ENCODE results near the gene IKBKE. TPM values are rescaled to one million over a fixed set of nuclear protein-coding genes. Genes with fewer than 3 reads are reported as not detected.

Gene IKBKE
- total RNA-seq, 2 experiments from 2014 or later, result 68.3 to 70.1 TPM

DNA sequence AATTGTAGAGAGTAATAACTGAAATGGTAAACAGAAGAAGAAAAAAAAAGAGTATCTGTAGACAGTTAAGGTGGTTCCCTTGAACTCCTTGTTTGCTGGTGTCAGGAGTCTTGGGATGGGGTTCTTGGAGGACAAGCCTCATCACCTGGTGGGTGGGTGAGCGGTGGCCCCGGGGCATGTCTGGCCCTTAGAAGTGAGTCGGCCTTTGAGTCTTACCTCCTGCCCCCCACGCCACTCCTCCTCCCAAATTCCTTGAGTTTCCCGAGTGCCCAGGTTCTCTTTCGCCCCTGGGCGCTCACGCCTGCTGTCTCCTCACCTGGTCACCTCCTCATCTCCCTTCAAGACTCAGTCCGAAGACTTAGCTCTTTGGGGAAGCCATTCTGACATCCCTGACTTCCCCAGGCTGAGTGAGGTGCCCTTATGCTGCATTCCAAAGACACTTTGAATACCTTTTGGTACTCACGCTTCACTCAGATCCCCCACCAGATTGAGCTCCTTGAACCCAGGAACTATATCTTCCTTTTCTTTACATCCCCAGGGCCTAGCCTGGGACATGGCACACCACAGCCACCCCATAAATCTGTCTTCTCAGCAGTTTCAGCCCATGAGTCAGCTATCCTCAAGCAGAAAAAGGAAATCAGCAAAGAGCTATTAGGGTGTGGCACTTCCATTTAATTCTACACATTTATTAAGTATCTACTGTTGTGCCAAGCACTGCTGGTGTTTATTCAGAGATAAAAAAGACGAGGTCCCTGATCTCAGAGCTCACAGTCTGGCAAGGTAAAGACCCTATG, 13.5 kb upstream of the IKBKE start:
- ChIA-PET POLR2A (interaction anchor here (1.4 kb wide), 1 partner anchor 13 kb away, joined by 3 read pairs; no protein-coding TSS in a partner anchor), CTCF (interaction anchor here (1.2 kb wide), 1 partner anchor 23 kb away, joined by 4 read pairs; no protein-coding TSS in a partner anchor)
- ATAC-seq (no peak), DNase-seq (no peak)
- Mint-ChIP-seq H3K4me3 (no peak overlapping the region), H3K4me1 (ENCODE audit: low read depth) (peaks cover 9% of the 10 kb centered on the region), H3K9me3 (ENCODE audit: insufficient read depth) (no peaks in the 10 kb centered on the region), H3K27ac (no peak overlapping the region), H3K36me3 (ENCODE audit: low read depth) (peaks cover 19% of the 10 kb centered on the region), H3K27me3 (ENCODE audit: low read depth) (no peaks in the 10 kb centered on the region)

DNA sequence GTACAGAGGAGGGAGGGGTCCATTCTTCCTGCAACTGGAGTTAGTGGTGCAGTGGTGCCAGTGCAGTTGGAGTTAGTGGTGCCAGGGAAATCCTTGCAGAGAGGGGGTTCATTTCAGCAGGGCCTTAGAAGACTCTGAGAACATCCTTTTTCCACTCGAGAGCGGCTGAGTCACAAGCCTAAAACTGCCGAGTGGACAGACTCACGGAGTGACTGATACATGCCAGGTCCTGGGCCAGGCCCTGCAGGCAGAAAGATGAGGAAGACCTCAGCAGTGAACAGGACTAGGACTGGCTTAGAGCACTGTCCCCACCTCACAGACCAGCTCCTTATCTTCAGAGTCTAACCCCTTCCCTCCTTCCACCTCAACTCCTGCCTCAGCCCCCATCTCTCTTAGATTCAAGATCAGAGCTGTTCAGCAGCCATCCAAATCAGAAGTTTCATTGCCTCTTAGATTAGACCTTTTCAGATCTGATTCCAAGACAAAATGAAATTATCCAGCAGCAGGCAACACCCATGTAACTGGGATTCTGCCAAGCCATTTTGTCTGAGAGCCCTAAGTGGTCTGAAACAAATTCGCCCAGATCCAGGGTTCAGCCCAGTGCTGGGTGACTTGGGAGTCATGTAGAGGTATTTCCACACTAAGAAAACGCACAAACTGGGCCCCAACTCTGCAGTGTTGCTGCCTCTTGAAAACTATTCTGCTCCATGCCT, 12.7 kb upstream of the IKBKE start:
- H3K27ac Mint-ChIP-seq, result no peak overlapping the region
- no peak for DNase-seq
- POLR2A ChIA-PET, result interaction anchor here (1.4 kb wide), 1 partner anchor 12 kb away, joined by 3 read pairs; no protein-coding TSS in a partner anchor

DNA sequence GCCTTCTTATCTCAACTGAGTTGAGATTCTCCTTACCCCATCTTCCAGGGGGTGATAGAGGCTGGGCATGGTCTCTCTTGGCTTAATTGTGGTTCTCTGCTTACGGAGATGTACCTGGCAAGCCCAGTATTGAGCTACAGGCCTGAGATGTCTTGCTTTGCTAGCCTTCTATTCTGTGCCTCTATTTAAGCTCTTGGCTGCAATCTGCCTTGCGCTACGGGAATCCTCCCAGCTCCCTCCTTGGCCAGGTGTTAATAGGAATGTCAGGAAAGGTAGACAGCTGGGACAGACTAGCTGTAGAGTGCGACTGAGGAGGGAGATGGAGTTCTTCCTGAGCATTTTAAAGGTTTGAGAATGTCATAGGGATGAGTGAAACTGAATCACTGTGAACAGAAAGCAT, 10.6 kb upstream of the IKBKE start:
- ChIA-PET CTCF (interaction anchor here (1.0 to 5.6 kb wide), 3 partner anchors 13 to 124 kb away, joined by 3 to 77 read pairs (median 5); partner anchors contain the start of gene IKBKE), POLR2A (interaction anchor here (0.6 to 1.0 kb wide), 2 partner anchors 9 to 33 kb away, joined by 3 to 4 read pairs; no protein-coding TSS in a partner anchor)
- DNase-seq (no peak), ATAC-seq (no peak)
- peaks cover 28% of the 10 kb centered on the region for H3K4me1 Mint-ChIP-seq (ENCODE audit: low read depth)
- H3K27me3 Mint-ChIP-seq (ENCODE audit: low read depth), result no peaks in the 10 kb centered on the region
- H3K36me3 Mint-ChIP-seq (ENCODE audit: low read depth), result peaks cover 18% of the 10 kb centered on the region
- H3K4me3 Mint-ChIP-seq, result no peak overlapping the region
- no peaks in the 10 kb centered on the region for H3K9me3 Mint-ChIP-seq (ENCODE audit: insufficient read depth)
- no peak overlapping the region for H3K27ac Mint-ChIP-seq

More for the DNA sequence above, 12.7 kb upstream of the IKBKE start:
- Mint-ChIP-seq H3K4me3 (no peak overlapping the region), H3K9me3 (ENCODE audit: insufficient read depth) (no peaks in the 10 kb centered on the region), H3K36me3 (ENCODE audit: low read depth) (peaks cover 20% of the 10 kb centered on the region), H3K27me3 (ENCODE audit: low read depth) (no peaks in the 10 kb centered on the region), H3K4me1 (ENCODE audit: low read depth) (peaks cover 13% of the 10 kb centered on the region)
- CTCF ChIA-PET, result interaction anchor here (1.2 to 1.7 kb wide), 3 partner anchors 9 to 22 kb away, joined by 4 read pairs; no protein-coding TSS in a partner anchor
- ATAC-seq, result no peak

DNA sequence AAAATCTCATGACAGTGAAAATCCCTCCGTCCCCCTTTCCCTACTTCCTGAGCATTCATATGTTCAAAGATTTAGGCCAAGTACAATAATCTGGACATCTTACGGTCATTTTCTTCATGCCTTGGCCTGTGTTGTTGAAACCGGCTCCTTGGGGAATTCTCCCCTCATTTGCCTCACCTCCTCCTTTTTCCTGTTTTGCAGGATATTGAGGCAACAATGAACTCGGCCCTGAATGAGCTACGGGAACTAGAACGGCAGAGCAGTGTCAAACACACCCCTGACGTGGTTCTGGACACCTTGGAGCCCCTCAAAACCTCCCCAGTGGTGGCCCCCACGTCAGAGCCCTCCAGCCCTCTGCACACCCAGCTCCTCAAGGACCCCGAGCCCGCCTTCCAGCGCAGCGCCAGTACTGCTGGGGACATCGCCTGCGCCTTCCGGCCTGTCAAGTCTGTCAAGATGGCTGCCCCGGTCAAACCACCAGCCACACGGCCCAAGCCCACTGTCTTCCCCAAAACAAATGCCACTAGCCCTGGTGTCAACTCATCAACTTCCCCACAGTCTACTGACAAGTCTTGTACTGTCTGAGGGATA, 9.3 kb upstream of the IKBKE start:
- Mint-ChIP-seq H3K9me3 (ENCODE audit: insufficient read depth) (no peaks in the 10 kb centered on the region), H3K4me1 (ENCODE audit: low read depth) (peaks cover 39% of the 10 kb centered on the region), H3K4me3 (no peak overlapping the region), H3K27me3 (ENCODE audit: low read depth) (no peaks in the 10 kb centered on the region), H3K27ac (no peak overlapping the region), H3K36me3 (ENCODE audit: low read depth) (peaks cover 13% of the 10 kb centered on the region)
- DNase-seq, result no peak
- ATAC-seq, result no peak
- ChIA-PET CTCF (interaction anchor here (1.0 to 5.9 kb wide), 11 partner anchors 8 to 203 kb away, joined by 3 to 94 read pairs (median 12); partner anchors contain the start of genes IKBKE and RASSF5), POLR2A (interaction anchor here (1.9 kb wide), 1 partner anchor 10 kb away, joined by 13 read pairs; the partner anchor contains the start of gene IKBKE)

DNA sequence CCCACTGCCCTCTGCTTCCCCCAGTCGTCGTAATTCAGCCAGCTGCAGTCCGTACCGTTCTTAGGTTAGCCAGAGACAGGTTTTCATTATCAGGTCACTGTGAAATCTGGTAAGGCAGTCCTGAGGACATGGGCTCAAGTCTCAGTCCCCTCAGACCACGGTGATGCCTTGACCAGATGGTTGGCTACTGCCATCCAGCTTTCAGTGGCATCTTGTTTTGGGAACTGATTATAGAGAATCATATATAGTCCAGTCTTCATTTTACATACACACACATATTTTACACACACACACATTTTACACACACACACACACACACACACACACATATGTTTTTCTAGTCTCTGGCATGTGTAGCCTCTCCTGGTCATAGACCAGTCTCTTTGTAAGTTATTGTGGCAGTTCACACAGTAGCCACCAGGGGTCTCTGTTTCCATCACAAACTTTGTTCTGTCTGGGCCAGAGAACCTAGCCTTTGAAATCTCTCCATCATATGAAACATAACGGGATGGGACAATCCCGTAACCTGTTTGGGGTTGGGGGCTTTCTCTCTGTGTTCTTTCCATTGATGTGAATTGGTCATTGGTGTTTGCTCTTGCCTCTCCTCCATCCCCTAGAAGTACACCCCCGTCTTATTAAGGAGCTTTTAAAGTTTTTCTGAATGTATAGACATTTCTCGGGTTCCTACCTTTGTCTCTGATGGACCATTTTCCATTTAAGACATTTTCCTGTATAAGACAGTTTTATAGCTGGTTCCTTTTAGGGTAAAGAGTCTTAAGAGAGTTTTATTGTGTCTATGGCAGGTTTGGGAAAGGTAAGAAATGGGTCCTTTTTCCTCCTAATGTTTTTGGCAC, 8.4 kb upstream of the IKBKE start:
- Mint-ChIP-seq H3K9me3 (ENCODE audit: insufficient read depth) (no peaks in the 10 kb centered on the region), H3K4me1 (ENCODE audit: low read depth) (peaks cover 43% of the 10 kb centered on the region), H3K4me3 (no peak overlapping the region), H3K36me3 (ENCODE audit: low read depth) (peaks cover 15% of the 10 kb centered on the region), H3K27me3 (ENCODE audit: low read depth) (no peaks in the 10 kb centered on the region), H3K27ac (no peak overlapping the region)
- POLR2A ChIA-PET, result interaction anchor here (1.0 to 1.9 kb wide), 2 partner anchors 9 to 18 kb away, joined by 3 to 13 read pairs; partner anchors contain the start of gene IKBKE
- DNase-seq (peak; percentile 88), ATAC-seq (peak; percentile 73)
- CTCF ChIA-PET, result interaction anchor here (0.6 to 5.9 kb wide), 29 partner anchors 9 to 520 kb away, joined by 3 to 94 read pairs (median 6); partner anchors contain the start of genes EIF2D, FAM72A, IKBKE and RASSF5

DNA sequence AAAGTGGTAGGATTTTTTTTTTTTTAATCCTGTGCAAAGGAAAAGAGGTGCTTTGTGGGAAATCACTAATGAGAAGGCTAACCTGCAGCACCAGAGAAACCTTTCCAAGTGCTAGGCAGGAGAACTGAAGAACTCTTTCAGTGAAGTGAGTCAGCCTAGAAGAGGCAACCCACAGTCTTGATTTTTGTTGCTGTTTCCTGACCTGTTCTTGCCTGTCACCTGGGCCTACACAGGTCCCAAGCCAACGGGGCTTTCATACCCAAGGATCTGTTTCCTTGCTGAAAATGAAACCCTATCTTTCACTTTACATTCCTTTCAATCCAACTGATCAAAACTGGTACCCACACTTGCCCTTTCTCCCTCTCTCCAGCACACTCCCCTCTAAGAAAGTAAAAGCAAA, 7.1 kb upstream of the IKBKE start:
- DNase-seq (no peak), ATAC-seq (no peak)
- Mint-ChIP-seq H3K9me3 (ENCODE audit: insufficient read depth) (no peaks in the 10 kb centered on the region), H3K27ac (peak overlapping the region; percentile 73), H3K27me3 (ENCODE audit: low read depth) (no peaks in the 10 kb centered on the region), H3K4me3 (no peak overlapping the region), H3K4me1 (ENCODE audit: low read depth) (peaks cover 53% of the 10 kb centered on the region), H3K36me3 (ENCODE audit: low read depth) (peaks cover 14% of the 10 kb centered on the region)
- ChIA-PET CTCF (interaction anchor here (0.6 to 5.9 kb wide), 14 partner anchors 9 to 519 kb away, joined by 3 to 94 read pairs (median 7); partner anchors contain the start of genes EIF2D, IKBKE and RASSF5), POLR2A (no interaction called here)

DNA sequence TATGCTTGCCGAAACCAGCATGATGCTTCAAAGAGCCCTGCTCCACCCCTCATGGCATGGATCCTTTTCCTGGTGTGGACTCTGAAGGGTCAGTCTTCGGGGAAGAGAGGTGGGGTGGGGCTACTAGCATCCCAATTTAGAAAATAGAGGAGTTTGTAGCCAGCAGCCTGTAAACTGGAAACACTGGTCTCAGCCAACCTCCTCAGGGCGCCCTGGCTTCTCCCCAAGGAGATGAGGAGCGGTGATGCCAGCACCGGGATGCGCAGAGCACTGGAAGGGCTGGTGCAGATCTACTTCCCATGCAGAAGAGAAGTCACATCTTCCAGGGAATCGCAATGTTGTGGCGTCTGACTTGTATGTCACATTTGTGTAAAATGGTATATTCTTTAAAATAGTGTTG, 6.4 kb upstream of the IKBKE start:
- Mint-ChIP-seq H3K27me3 (ENCODE audit: low read depth) (no peaks in the 10 kb centered on the region), H3K9me3 (ENCODE audit: insufficient read depth) (no peaks in the 10 kb centered on the region), H3K27ac (no peak overlapping the region), H3K4me1 (ENCODE audit: low read depth) (peaks cover 61% of the 10 kb centered on the region), H3K4me3 (no peak overlapping the region), H3K36me3 (ENCODE audit: low read depth) (peaks cover 11% of the 10 kb centered on the region)
- CTCF ChIA-PET, result interaction anchor here (1.4 to 5.9 kb wide), 4 partner anchors 8 to 200 kb away, joined by 3 to 94 read pairs (median 50); partner anchors contain the start of gene IKBKE
- no peak for DNase-seq
- ATAC-seq, result no peak
- POLR2A ChIA-PET, result no interaction called here

DNA sequence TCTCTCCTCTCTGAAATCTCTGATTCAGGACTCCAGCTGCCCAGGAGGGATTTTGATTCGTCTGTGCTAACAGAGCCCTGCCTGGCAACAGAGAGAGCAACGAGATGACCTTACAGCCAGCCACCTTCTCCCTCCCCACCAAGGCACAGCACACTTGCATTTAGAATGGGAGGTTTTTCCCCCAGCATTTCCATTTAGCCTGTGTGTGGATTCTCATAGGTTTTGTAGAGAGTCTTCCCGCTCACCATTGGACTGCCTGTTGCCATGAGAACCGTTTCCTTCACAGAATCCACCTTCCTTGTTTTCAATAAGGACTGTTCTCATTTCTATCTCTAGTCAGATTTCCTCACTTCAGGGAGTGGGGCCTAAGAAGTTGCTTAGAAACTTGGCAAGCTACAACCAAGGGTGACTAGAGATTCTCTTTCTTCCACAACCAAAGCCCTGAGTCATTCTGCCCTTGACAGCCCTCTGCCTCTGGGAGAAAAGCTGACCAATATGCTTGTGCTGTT, 5.8 kb upstream of the IKBKE start:
- DNase-seq, result no peak
- no peaks in the 10 kb centered on the region for H3K27me3 Mint-ChIP-seq (ENCODE audit: low read depth)
- H3K9me3 Mint-ChIP-seq (ENCODE audit: insufficient read depth), result no peaks in the 10 kb centered on the region
- no peak overlapping the region for H3K4me3 Mint-ChIP-seq
- CTCF ChIA-PET, result interaction anchor here (1.4 to 5.9 kb wide), 6 partner anchors 8 to 199 kb away, joined by 3 to 94 read pairs (median 7); partner anchors contain the start of gene IKBKE
- H3K36me3 Mint-ChIP-seq (ENCODE audit: low read depth), result peaks cover 11% of the 10 kb centered on the region
- ATAC-seq, result no peak
- peak overlapping the region; percentile 18 for H3K27ac Mint-ChIP-seq
- peaks cover 67% of the 10 kb centered on the region for H3K4me1 Mint-ChIP-seq (ENCODE audit: low read depth)
- POLR2A ChIA-PET, result interaction anchor here (0.6 kb wide), 1 partner anchor 834 kb away, joined by 3 read pairs; no protein-coding TSS in a partner anchor

DNA sequence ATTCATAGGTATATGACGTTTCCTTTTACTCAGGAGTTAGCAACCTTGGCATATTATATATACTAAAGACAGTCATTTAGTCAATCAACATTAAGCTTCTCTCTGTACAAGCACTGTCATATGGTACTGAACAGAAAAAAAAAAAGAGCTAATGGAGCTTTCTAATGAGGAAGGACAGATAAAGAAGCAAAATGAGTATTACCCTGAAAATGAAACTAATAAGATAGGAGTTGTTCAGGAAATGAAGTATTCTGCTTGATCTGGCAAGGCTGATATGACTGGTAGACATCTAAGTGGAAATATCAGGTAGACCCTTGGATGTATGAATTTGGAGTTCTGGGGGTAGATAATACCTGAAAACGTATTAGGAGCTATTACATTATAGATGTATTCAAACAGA, 4.3 kb upstream of the IKBKE start:
- Mint-ChIP-seq H3K4me1 (ENCODE audit: low read depth) (peaks cover 75% of the 10 kb centered on the region), H3K9me3 (ENCODE audit: insufficient read depth) (no peaks in the 10 kb centered on the region), H3K27ac (peak overlapping the region; percentile 80), H3K4me3 (peak overlapping the region; percentile 30), H3K36me3 (ENCODE audit: low read depth) (peaks cover 11% of the 10 kb centered on the region), H3K27me3 (ENCODE audit: low read depth) (no peaks in the 10 kb centered on the region)
- DNase-seq (no peak), ATAC-seq (no peak)
- POLR2A ChIA-PET, result interaction anchor here (0.7 kb wide), 1 partner anchor 96 kb away, joined by 3 read pairs; no protein-coding TSS in a partner anchor
- CTCF ChIA-PET, result interaction anchor here (0.9 to 5.9 kb wide), 10 partner anchors 14 to 198 kb away, joined by 3 to 94 read pairs (median 4); no protein-coding TSS in a partner anchor

DNA sequence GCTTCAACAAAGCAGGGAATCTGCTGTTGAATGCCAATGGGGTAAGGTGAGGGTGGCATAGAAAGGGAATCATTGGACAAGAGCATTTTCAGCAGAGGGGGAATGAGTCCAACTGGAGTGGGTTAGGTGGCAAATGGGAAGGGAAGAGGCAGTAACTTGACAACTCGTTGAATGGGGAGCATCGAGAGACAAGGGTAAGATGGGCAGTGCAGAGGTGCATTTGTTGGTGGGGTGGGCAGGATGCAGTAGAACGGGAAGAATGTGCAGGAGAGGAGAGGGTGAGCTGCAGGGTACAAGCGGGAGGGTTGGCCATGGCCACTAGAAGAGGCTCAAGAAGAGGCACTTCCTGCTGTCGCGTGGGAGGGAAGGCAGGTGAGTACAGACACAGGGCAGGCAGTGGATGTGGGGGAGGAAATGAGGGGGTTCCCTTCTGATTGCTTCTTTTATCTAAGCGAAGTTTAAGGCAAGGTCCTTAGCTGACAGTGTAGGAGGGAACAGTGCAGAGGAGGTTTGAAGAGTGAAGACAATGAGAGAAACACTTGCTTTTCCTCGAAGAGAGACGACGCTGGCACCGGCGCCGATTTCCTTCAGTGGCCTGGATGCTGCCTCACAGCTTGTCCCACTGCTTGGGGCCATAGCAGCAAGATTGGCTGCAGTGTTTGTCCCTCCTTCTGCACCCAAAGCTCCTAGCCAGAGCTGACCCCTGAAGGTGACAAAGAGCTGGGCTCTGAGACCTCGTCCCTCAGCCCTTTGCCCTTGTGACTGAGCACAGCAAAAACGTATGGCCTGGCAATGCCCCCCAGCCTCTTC, 3.2 kb upstream of the IKBKE start:
- ATAC-seq, result no peak
- no peaks in the 10 kb centered on the region for H3K9me3 Mint-ChIP-seq (ENCODE audit: insufficient read depth)
- ChIA-PET POLR2A (no interaction called here), CTCF (interaction anchor here (0.9 to 2.2 kb wide), 10 partner anchors 9 to 197 kb away, joined by 3 to 14 read pairs (median 4); partner anchors contain the start of gene DYRK3)
- H3K27me3 Mint-ChIP-seq (ENCODE audit: low read depth), result no peaks in the 10 kb centered on the region
- H3K36me3 Mint-ChIP-seq (ENCODE audit: low read depth), result peaks cover 17% of the 10 kb centered on the region
- peaks cover 79% of the 10 kb centered on the region for H3K4me1 Mint-ChIP-seq (ENCODE audit: low read depth)
- peak overlapping the region; percentile 94 for H3K27ac Mint-ChIP-seq
- peak overlapping the region; percentile 36 for H3K4me3 Mint-ChIP-seq
- peak; percentile 50 for DNase-seq
